Measurements from ENCODE around the gene VPS9D1. TPM values are rescaled to one million over a fixed set of nuclear protein-coding genes. Genes with fewer than 3 reads are reported as not detected.
A peak's percentile ranks its signal among the peaks of the same experiment; 100 is the strongest.

The VPS9D1 gene
- polyA plus RNA-seq, 1 experiment = 15.6 TPM

GRCh38 chr16:89661215-89661614 lies 59.5 kb downstream of the VPS9D1 start:
- CTCF ChIA-PET = no interaction called here
- no peak for DNase-seq (ENCODE audit: low read depth)
- Histone ChIP-seq H3K36me3 (ENCODE audit: control insufficient read depth, insufficient read depth, low read length) (peaks cover 3% of the 10 kb centered on the region; the same call in 1 of the 2 replicates), H3K27me3 (ENCODE audit: control insufficient read depth, insufficient read depth, low read length) (no peaks in the 10 kb centered on the region), H3K4me3 (ENCODE audit: low read depth, low read length) (no peak overlapping the region)
- no peak for TF ChIP-seq CTCF (IDR thresholded peaks at IDR 0.05; ENCODE audit: insufficient read depth, low read depth, low read length)
- POLR2A ChIA-PET = no interaction called here

GRCh38 chr16:89660146-89660545 lies 60.6 kb downstream of the VPS9D1 start:
- Histone ChIP-seq H3K4me3 (ENCODE audit: low read depth, low read length) (no peak overlapping the region), H3K36me3 (ENCODE audit: control insufficient read depth, insufficient read depth, low read length) (peaks cover 3% of the 10 kb centered on the region; the same call in 1 of the 2 replicates), H3K27me3 (ENCODE audit: control insufficient read depth, insufficient read depth, low read length) (no peaks in the 10 kb centered on the region)
- ChIA-PET POLR2A (no interaction called here), CTCF (no interaction called here)
- DNase-seq (ENCODE audit: low read depth) = no peak
- no peak for TF ChIP-seq CTCF (IDR thresholded peaks at IDR 0.05; ENCODE audit: insufficient read depth, low read depth, low read length)

- Histone ChIP-seq H3K4me3 (ENCODE audit: low read depth, low read length) (peak overlapping the region; percentile 84), H3K27me3 (ENCODE audit: control insufficient read depth, insufficient read depth, low read length) (no peaks in the 10 kb centered on the region), H3K36me3 (ENCODE audit: control insufficient read depth, insufficient read depth, low read length) (peaks cover 5% of the 10 kb centered on the region)
- CTCF ChIA-PET = interaction anchor here (2.2 kb wide), 1 partner anchor 203 kb away, joined by 4 read pairs; no protein-coding TSS in a partner anchor
- POLR2A ChIA-PET = no interaction called here
- no peak for TF ChIP-seq CTCF (IDR thresholded peaks at IDR 0.05; ENCODE audit: insufficient read depth, low read depth, low read length)
- DNase-seq (ENCODE audit: low read depth) = no peak
Observed at GRCh38 chr16:89658221-89658879, 62.3 kb downstream of the VPS9D1 start.

- peak; percentile 23 for DNase-seq (ENCODE audit: low read depth)
- POLR2A ChIA-PET = interaction anchor here (0.6 kb wide), 2 partner anchors 14 to 34 kb away, joined by 3 to 8 read pairs; no protein-coding TSS in a partner anchor
- Histone ChIP-seq H3K36me3 (ENCODE audit: control insufficient read depth, insufficient read depth, low read length) (peaks cover 6% of the 10 kb centered on the region), H3K27me3 (ENCODE audit: control insufficient read depth, insufficient read depth, low read length) (no peaks in the 10 kb centered on the region), H3K4me3 (ENCODE audit: low read depth, low read length) (peak within 1 kb of the TSS; percentile 84)
- no peak for TF ChIP-seq CTCF (IDR thresholded peaks at IDR 0.05; ENCODE audit: insufficient read depth, low read depth, low read length)
- CTCF ChIA-PET = interaction anchor here (0.7 to 2.2 kb wide), 3 partner anchors 16 to 204 kb away, joined by 3 to 4 read pairs (median 3); no protein-coding TSS in a partner anchor
Observed at GRCh38 chr16:89657442-89658220, 63.1 kb downstream of the VPS9D1 start, which contains the start of the genes CHMP1A and SPATA33. TSS of gene CHMP1A (minus strand) at chr16:89657708. CDS start at chr16:89657588, 120 bp downstream. TSS of gene SPATA33 (plus strand) at chr16:89657836. CDS start at chr16:89657912, 76 bp downstream.

Other genes with a start within 250 kb of the VPS9D1 start
- 44.1 and 61.8 TPM in 2 replicates for gene ANKRD11, start 230.3 kb downstream of the VPS9D1 start, polyA plus RNA-seq (2011; rRNA removed)
- 36.3 and 45.0 TPM in 2 replicates for gene SPG7, start 212.5 kb downstream of the VPS9D1 start, polyA plus RNA-seq (2011; rRNA removed)
- 4,141 and 4,466 TPM in 2 replicates for gene RPL13, start 160.2 kb downstream of the VPS9D1 start, polyA plus RNA-seq (2011; rRNA removed)
- 4.2 and 7.1 TPM in 2 replicates for gene CPNE7, start 145.1 kb downstream of the VPS9D1 start, polyA plus RNA-seq (2011; rRNA removed)
- gene DPEP1, start 107.3 kb downstream of the VPS9D1 start, polyA plus RNA-seq (2011; rRNA removed) = not detected in 2 replicates
- gene CHMP1A, start 63.2 kb downstream of the VPS9D1 start, polyA plus RNA-seq (2011; rRNA removed) = 58.5 and 105 TPM in 2 replicates
- gene SPATA33, start 63.1 kb downstream of the VPS9D1 start, polyA plus RNA-seq (2011; rRNA removed) = 2.6 TPM in 2 replicates
- gene CDK10, start 34.2 kb downstream of the VPS9D1 start, polyA plus RNA-seq (2011; rRNA removed) = 31.5 and 56.0 TPM in 2 replicates
- 2.8 and 5.3 TPM in 2 replicates for gene SPATA2L, start 19.2 kb downstream of the VPS9D1 start, polyA plus RNA-seq (2011; rRNA removed)
- gene ZNF276, start 639 bp upstream of the VPS9D1 start, polyA plus RNA-seq (2011; rRNA removed) = 5.6 and 8.5 TPM in 2 replicates
- 8.9 and 13.4 TPM in 2 replicates for gene FANCA, start 95.7 kb upstream of the VPS9D1 start, polyA plus RNA-seq (2011; rRNA removed)
- 2.2 and 2.3 TPM in 2 replicates for gene SPIRE2, start 107.6 kb upstream of the VPS9D1 start, polyA plus RNA-seq (2011; rRNA removed)
- gene TCF25, start 152.7 kb upstream of the VPS9D1 start, polyA plus RNA-seq (2011; rRNA removed) = 131 and 219 TPM in 2 replicates
- 4.6 and 7.2 TPM in 2 replicates for gene MC1R, start 198.0 kb upstream of the VPS9D1 start, polyA plus RNA-seq (2011; rRNA removed)
- 55.2 and 108 TPM in 2 replicates for gene TUBB3, start 202.4 kb upstream of the VPS9D1 start, polyA plus RNA-seq (2011; rRNA removed)
- 75.5 and 109 TPM in 2 replicates for gene DEF8, start 227.9 kb upstream of the VPS9D1 start, polyA plus RNA-seq (2011; rRNA removed)

Data from BJ (cell line).